Activated CD4-positive, alpha-beta T cell treated with anti-CD3 and anti-CD28 coated beads, Interleukin-2, amount 50 U/mL, for 1 hour (primary cell): Measurements from ENCODE around the gene TXNDC12.
"Not testable (repeated sequence)": the region's sequence is repeated elsewhere in the genome, so short reads cannot be mapped to it uniquely, and the experiment has no call there.

ENCODE experiments used
- DNase-seq: peaks from one replicate; pipeline ENCODE4 v3.0.0-alpha.2; 2020

The TXNDC12 gene

GRCh38 chr1:52045666-52046195, 9.3 kb downstream of the TXNDC12 start:
- DNase-seq = not testable (repeated sequence)

GRCh38 chr1:52045236-52045635, 9.8 kb downstream of the TXNDC12 start:
- DNase-seq = no peak

- no peak for DNase-seq
These were observed 13.3 kb downstream of the TXNDC12 start for GRCh38 chr1:52041551-52042185.

- DNase-seq = no peak
These were observed 17.1 kb downstream of the TXNDC12 start for GRCh38 chr1:52037909-52038308.

GRCh38 chr1:52037402-52037814, 17.6 kb downstream of the TXNDC12 start:
- no peak for DNase-seq

- DNase-seq = no peak
These were observed 21.0 kb downstream of the TXNDC12 start for GRCh38 chr1:52034050-52034384.

GRCh38 chr1:52033190-52034049, 21.6 kb downstream of the TXNDC12 start, which contains the start of gene KTI12:
Gene KTI12 (minus strand): TSS chr1:52033810. CDS start chr1:52033761, 49 bp downstream.
- DNase-seq = peak; percentile 85

GRCh38 chr1:52032785-52033131, 22.2 kb downstream of the TXNDC12 start:
- no peak for DNase-seq

- DNase-seq = no peak
These were observed 22.7 kb downstream of the TXNDC12 start for GRCh38 chr1:52032124-52032784.

GRCh38 chr1:52028839-52029238, 26.2 kb downstream of the TXNDC12 start:
- not testable (repeated sequence) for DNase-seq

- no peak for DNase-seq
These were observed 26.7 kb downstream of the TXNDC12 start for GRCh38 chr1:52028328-52028727.

GRCh38 chr1:52026278-52026677, 28.7 kb downstream of the TXNDC12 start:
- DNase-seq = no peak

- no peak for DNase-seq
These were observed 32.9 kb downstream of the TXNDC12 start for GRCh38 chr1:52022133-52022532.

GRCh38 chr1:52008071-52008809, 46.8 kb downstream of the TXNDC12 start:
- no peak for DNase-seq

GRCh38 chr1:52007215-52008002, 47.6 kb downstream of the TXNDC12 start:
- DNase-seq = no peak

- DNase-seq = not testable (repeated sequence)
These were observed 48.9 kb downstream of the TXNDC12 start for GRCh38 chr1:52006081-52006553.

GRCh38 chr1:52005548-52005947, 49.4 kb downstream of the TXNDC12 start:
- not testable (repeated sequence) for DNase-seq

- DNase-seq = no peak
These were observed 51.1 kb downstream of the TXNDC12 start for GRCh38 chr1:52003877-52004276.

- DNase-seq = peak; percentile 7
These were observed 52.7 kb downstream of the TXNDC12 start for GRCh38 chr1:52002038-52002917.

- no peak for DNase-seq
These were observed 56.3 kb downstream of the TXNDC12 start for GRCh38 chr1:51998701-51999100.

- DNase-seq = no peak
These were observed 57.0 kb downstream of the TXNDC12 start for GRCh38 chr1:51997974-51998382.
